Fibroblast of upper back skin (primary cell): ENCODE results near the gene LGR6.

ENCODE experiments used
- DNase-seq: peaks from one replicate; pipeline ENCODE4 v3.0.0-alpha.2; 2013

Gene LGR6

DNA sequence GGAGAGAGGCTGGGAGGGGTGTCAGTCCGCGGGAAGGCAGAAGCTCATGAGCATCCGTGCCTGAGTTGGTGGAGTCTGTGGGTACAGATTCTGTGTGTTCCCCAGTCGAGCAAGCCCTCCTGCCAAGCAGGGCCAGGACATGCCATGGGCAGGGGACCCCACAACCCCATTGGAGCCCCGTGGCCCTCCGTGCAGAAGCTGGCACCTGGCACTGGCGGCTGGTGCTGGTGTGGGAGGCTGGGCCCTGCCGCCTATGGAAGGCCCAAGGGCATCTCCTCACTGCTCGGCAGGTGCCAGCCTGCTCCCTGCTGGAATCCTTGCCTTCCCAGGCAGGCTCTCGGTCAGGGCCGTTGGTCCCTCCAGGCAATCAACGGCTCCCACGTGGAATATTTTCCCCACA, 74.4 kb downstream of the LGR6 start:
- no peak for DNase-seq

DNA sequence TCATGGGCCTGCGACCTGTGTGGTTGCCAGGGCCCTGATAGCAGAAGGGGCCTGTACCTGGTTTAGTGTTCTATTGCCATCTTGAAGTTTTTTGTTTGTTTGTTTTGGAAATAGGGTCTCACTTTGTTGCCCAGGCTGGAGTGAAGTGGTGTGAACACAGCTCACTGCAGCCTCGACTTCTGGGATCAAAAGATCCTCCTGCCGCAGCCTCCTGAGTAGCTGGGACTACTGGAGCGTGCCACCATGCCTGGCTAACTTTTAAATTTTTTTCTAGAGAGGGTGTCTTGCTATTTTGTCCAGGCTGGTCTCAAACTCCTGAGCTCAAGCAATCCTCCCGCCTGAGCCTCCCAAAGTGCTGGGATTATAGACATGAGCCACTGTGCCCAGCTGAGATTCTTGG, 75.2 kb downstream of the LGR6 start:
- no peak for DNase-seq

GRCh38 chr1:202270871-202271326, 77.3 kb downstream of the LGR6 start:
- DNase-seq: no peak

GRCh38 chr1:202272103-202272845, 78.7 kb downstream of the LGR6 start:
- no peak for DNase-seq

DNA sequence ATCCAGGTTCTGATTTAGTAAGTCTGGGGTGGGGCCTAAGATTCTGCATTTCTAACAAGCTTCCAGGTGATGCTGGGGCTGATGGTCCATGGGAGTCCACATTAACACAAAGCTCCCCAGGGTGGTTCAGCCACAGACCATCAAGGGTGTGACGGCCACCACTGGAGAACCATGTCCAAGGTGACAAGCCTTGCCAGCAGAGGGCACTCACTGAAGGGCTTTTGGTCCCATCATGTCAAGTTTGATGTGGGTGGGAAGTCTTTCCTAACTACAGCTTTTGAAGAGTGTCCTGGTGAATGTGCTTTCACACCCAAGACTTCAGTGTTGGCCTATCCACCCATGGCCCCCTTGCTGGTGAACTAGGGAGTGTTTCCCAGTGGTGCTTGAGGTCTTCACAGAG, 81.0 kb downstream of the LGR6 start:
- peak; percentile 21 for DNase-seq

DNA sequence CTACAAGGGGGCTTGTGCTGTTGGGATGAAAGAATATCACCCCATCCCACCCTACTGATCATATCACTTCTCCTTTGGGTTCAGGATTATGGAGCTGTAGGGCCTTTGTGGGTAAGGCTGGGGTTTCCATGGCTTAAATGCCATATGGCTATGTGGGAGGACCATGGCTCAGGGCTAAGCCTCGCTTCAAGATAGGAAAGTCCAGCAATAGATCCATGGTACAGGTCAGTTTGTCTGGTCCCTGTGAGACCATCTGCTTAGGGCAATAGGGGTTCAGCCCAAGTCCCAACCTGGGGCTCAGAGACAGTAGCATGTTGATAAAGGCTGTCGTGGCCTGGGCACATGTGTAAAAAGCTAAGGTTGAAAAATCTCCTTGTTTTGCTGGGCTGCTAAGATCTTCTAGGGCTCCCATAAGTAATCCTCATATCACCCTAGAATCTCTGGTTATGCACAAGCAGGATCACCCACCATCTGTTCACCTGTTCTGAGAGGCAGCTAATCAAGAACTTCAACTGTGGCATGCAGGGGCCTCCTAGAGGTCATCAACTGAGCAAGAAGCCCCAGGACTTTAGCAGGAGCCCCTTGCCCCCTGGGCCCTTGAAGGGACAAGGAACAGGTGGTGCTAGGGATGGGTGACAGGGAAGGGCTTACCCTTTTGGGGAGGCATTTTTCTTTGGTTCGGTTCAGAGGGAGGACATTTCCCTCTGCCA, 81.6 kb downstream of the LGR6 start:
- no peak for DNase-seq

- DNase-seq: no peak
Observed at GRCh38 chr1:202276081-202276715, 82.6 kb downstream of the LGR6 start.

GRCh38 chr1:202276920-202277319, 83.3 kb downstream of the LGR6 start:
- DNase-seq: no peak

- no peak for DNase-seq
Observed at GRCh38 chr1:202278751-202279150, 85.2 kb downstream of the LGR6 start.

DNA sequence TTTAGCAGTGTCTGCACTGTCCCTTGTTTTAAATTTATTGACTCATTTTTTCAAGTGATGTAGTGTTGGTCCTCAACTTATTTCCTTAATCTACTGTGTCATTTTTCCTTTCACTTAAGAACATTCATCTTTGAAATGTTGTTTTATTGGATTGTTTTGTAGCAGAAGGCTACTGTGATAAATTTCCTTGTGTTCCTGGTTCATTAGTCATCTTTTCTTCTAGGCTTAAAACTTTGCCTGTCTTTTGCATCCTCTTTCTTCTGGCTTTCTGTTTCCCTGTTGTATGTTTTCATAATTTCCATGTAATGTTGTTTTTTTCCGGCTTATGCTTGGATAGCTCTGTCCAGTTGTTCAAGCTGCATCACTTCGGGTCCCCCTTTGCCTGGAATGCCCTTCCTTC, 86.2 kb downstream of the LGR6 start:
- DNase-seq: peak; percentile 18

DNA sequence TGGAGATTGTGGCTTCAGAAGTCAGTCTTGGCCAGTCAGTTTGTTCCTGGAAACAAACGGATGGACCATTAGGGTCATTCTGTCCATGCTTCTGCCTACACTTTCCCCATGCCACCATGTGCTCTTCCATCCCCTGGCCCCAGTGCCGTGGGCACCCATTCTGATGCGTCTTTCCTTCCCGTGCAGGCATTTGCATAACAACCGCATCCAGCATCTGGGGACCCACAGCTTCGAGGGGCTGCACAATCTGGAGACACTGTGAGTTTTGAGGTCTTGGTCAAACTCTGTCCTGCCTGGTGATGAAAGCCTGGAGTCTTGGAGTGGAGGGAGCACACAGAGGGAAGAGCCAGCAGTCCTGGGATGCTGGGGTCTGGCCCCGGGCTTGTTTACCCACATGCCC, 87.0 kb downstream of the LGR6 start:
- no peak for DNase-seq

GRCh38 chr1:202281316-202282024, 87.9 kb downstream of the LGR6 start:
- peak; percentile 96 for DNase-seq

- no peak for DNase-seq
Observed at GRCh38 chr1:202282025-202282371, 88.4 kb downstream of the LGR6 start.

DNA sequence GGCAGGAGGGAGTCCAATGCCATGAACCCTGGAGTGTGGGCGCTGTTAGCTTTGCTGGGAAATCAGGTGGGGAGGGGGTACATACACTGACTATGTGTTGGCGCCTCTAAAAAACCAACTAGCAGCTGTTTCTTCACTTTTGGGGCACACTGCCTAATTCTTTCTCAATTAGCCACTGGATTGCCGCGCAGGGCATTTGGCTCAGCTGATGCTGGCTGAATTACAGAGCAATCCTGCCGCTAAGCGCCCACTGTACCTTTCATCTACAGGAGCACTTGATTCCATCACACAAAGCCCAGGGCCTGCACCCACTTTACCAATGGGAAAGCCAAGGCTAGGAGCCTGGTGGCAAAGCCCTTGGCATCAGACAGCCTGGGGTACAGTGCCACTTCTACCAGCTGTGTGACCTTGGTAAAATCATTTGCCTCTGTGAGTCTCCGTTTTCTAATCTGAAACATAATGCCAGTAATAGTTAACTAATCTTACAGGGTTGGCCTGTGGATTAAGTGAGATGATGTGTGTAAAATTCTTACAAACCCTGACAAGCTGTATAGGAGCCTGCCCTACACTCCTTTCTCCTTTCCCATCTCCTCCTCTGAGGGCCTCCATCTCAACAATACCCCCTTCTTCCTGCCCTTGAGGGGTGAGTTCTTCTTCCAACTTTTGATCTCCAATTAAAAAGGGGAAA, 89.1 kb downstream of the LGR6 start:
- no peak for DNase-seq

- DNase-seq: peak; percentile 97
Observed at GRCh38 chr1:202283379-202283844, 89.8 kb downstream of the LGR6 start.

GRCh38 chr1:202283991-202284390, 90.4 kb downstream of the LGR6 start:
- DNase-seq: peak; percentile 84

DNA sequence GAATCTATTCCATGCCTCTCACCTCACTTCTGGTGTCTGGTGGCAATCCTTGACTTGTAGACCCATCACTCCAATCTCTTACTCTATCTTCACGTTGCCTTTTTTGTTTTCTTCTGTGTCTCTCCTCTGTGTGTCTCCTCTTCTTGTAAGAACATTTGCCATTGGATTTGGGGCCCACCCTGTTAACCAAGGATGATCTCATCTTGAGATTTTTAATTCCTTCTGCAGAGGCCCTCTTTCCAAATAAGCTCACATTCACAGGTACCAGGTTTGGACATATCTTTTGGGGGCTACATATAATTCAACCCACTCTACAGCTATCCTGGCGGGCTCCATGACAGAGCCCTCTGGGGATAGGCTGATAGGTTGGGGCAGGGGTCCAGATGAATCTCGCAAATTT, 92.3 kb downstream of the LGR6 start:
- DNase-seq: no peak

GRCh38 chr1:202286622-202287097, 93.1 kb downstream of the LGR6 start:
- DNase-seq: peak; percentile 63

- no peak for DNase-seq
Observed at GRCh38 chr1:202287196-202287595, 93.6 kb downstream of the LGR6 start.

DNA sequence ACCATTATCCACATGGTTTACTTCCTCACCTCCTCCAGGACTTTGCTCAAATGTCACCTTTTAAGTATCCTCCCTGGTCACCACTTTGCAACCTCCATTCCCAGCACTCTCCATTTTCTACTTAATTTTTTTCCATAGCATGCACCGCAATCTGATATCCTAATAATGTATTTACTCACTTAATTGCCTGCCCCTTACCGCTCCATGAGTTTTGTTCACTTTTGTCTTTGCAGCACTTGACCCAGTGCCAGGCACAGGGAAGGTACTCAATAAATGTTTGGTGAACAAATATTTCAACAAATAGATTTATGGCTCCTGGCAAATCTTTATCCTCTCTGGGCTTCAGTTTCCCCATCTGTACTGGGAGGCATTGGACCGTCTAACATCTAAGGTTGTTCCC, 94.6 kb downstream of the LGR6 start:
- no peak for DNase-seq

GRCh38 chr1:202289009-202289408, 95.4 kb downstream of the LGR6 start:
- DNase-seq: no peak

GRCh38 chr1:202291001-202291400, 97.4 kb downstream of the LGR6 start:
- no peak for DNase-seq
